PC-3 (cell line): Measurements from ENCODE around the gene SELL. TPM values are rescaled to one million over a fixed set of nuclear protein-coding genes. Genes with fewer than 3 reads are reported as not detected.
"Not testable (repeated sequence)": the region's sequence is repeated elsewhere in the genome, so short reads cannot be mapped to it uniquely, and the experiment has no call there.

Source experiments
- ATAC-seq: fragments of 200-7000 bp; cut with Tn5 transposase; 2 replicates; pipeline ENCODE4 v1.9.1; 2020; ENCODE audit warnings: mild to moderate bottlenecking, moderate library complexity
- BruUV-seq: library from RNA; stranded (reverse); fragments of 400-500 nt; replicated peaks from 2 replicates; lab custom pipeline; 2021; lab: Mats Ljungman, UMichigan
- CTCF ChIA-PET: fragments of 300-600 bp; sonication (Branson Sonifier 250); formaldehyde crosslinking; loops from one replicate; lab custom pipeline; 2022; ENCODE audit warnings: antibody characterized with exemption; lab: Charles Lee
- POLR2A ChIA-PET: fragments of 300-600 bp; sonication (Branson Sonifier 250); formaldehyde crosslinking; loops from one replicate; lab custom pipeline; 2022; ENCODE audit warnings: antibody characterized with exemption; ENCODE audit not compliant: unreplicated experiment; lab: Charles Lee
- DNase-seq: peaks from one replicate; pipeline ENCODE4 v3.0.0-alpha.2; 2015
- H2AFZ ChIP-seq: fragments of 300-600 bp; sonication (generic); 2 replicates; pipeline ENCODE4 v1.6.0; 2016; ENCODE audit warnings: antibody characterized with exemption, low read length
- H3F3A ChIP-seq: fragments of 300-600 bp; sonication (generic); one replicate; pipeline ENCODE4 v1.6.0; 2017; ENCODE audit warnings: antibody characterized with exemption, low read length, control low read depth, mild to moderate bottlenecking; ENCODE audit not compliant: unreplicated experiment
- H3K27ac ChIP-seq: fragments of 300-600 bp; sonication (generic); 2 replicates; pipeline ENCODE4 v1.5.1; 2016; ENCODE audit warnings: mild to moderate bottlenecking, low read length
- H3K27me3 ChIP-seq: fragments of 300-600 bp; sonication (generic); 2 replicates; pipeline ENCODE4 v1.6.1; 2016; ENCODE audit warnings: low read length, mixed read lengths
- H3K36me3 ChIP-seq: fragments of 300-600 bp; sonication (generic); 2 replicates; pipeline ENCODE4 v1.6.1; 2016; ENCODE audit warnings: low read depth, mixed run types, low read length, mixed read lengths
- H3K4me1 ChIP-seq: fragments of 300-600 bp; sonication (generic); 2 replicates; pipeline ENCODE4 v1.5.1; 2016; ENCODE audit warnings: low read length; ENCODE audit not compliant: insufficient read depth
- H3K4me2 ChIP-seq: fragments of 300-600 bp; sonication (generic); 2 replicates; pipeline ENCODE4 v1.6.0; 2016; ENCODE audit warnings: low read length
- H3K4me3 ChIP-seq: fragments of 300-600 bp; sonication (generic); 2 replicates; pipeline ENCODE4 v1.5.1; 2016; ENCODE audit warnings: mild to moderate bottlenecking, low read length, mixed read lengths
- H3K79me2 ChIP-seq: fragments of 300-600 bp; sonication (generic); 2 replicates; pipeline ENCODE4 v1.6.1; 2017; ENCODE audit warnings: low read length, mixed read lengths
- H3K9ac ChIP-seq: fragments of 300-600 bp; sonication (generic); 2 replicates; pipeline ENCODE4 v1.6.0; 2016; ENCODE audit warnings: mild to moderate bottlenecking, low read length
- H3K9me2 ChIP-seq: fragments of 300-600 bp; sonication (generic); replicated peaks from 2 replicates; pipeline ENCODE4 v1.6.1; 2016; ENCODE audit warnings: mixed run types, low read length, mixed read lengths
- H3K9me3 ChIP-seq: fragments of 300-600 bp; sonication (generic); 2 replicates; pipeline ENCODE4 v1.6.1; 2016; ENCODE audit warnings: low read length, mixed read lengths
- H4K20me1 ChIP-seq: fragments of 300-600 bp; sonication (generic); 2 replicates; pipeline ENCODE4 v1.6.1; 2016; ENCODE audit warnings: low read length, mixed read lengths
- EZH2 ChIP-seq: fragments of 300-600 bp; sonication (generic); IDR thresholded peaks from one replicate; pipeline ENCODE4 v1.6.1; 2017; ENCODE audit warnings: antibody characterized with exemption, mild to moderate bottlenecking, low read length; ENCODE audit not compliant: unreplicated experiment
- EZH2phosphoT487 ChIP-seq: fragments of 300-600 bp; sonication (generic); IDR thresholded peaks from 2 replicates; pipeline ENCODE4 v1.6.1; 2018; ENCODE audit warnings: mild to moderate bottlenecking, antibody characterized with exemption, low read length, borderline replicate concordance
- intact Hi-C: fragments of 100-400 bp; cut with micrococcal nuclease; formaldehyde crosslinking; loops from 2 replicates; pipeline ENCODE4 v1.9.0; 2023
- total RNA-seq: library from RNA; depleted of rRNA; stranded (reverse); fragments of >200 nt; gene quantifications from 2 replicates; pipeline ENCODE4 v1.2.3, GENCODE V29; 2014
- TF ChIP-seq, protein P1 (sequence below): fragments of 300-600 bp; sonication (generic); conservative IDR thresholded peaks from 2 replicates; pipeline ENCODE4 v1.5.1; 2017; ENCODE audit warnings: antibody characterized with exemption, low read depth, mild to moderate bottlenecking, low read length

Gene SELL
- total RNA-seq, 1 experiment from 2014 or later, result 1.2 TPM

DNA sequence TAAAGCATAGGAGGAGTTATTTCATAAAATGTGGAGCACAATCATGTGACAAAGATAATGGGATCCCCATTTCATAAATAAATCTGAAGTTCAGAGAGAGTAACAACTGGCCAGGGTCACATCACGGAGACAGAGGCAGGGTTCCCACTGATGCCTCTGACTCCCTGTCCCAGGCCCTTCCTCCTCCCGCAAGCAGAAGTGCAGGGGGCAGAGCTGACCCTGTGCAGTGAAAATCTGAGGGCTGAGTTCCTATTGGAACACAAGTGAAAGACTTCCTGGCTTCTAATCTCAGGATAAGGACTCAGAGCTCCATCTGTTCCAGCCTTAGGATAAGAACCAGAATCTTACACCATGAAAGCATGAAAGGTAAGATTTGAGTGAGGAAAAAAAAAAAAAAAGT lies 22.0 kb downstream of the SELL start:
- Histone ChIP-seq H3K4me1 (no peaks in the 10 kb centered on the region), H3K9me2 (no peaks in the 10 kb centered on the region), H3K4me2 (no peak overlapping the region), H2AFZ (no peak overlapping the region), H3K4me3 (no peak overlapping the region), H3K9me3 (no peaks in the 10 kb centered on the region), H4K20me1 (no peaks in the 10 kb centered on the region), H3K9ac (no peak overlapping the region), H3K79me2 (no peaks in the 10 kb centered on the region), H3K27me3 (no peaks in the 10 kb centered on the region), H3K36me3 (no peaks in the 10 kb centered on the region), H3F3A (no peaks in the 10 kb centered on the region), H3K27ac (no peak overlapping the region)
- no TSS peak for BruUV-seq
- TF ChIP-seq EZH2phosphoT487 (no peak), EZH2 (no peak)
- TF ChIP-seq, protein P1, sequence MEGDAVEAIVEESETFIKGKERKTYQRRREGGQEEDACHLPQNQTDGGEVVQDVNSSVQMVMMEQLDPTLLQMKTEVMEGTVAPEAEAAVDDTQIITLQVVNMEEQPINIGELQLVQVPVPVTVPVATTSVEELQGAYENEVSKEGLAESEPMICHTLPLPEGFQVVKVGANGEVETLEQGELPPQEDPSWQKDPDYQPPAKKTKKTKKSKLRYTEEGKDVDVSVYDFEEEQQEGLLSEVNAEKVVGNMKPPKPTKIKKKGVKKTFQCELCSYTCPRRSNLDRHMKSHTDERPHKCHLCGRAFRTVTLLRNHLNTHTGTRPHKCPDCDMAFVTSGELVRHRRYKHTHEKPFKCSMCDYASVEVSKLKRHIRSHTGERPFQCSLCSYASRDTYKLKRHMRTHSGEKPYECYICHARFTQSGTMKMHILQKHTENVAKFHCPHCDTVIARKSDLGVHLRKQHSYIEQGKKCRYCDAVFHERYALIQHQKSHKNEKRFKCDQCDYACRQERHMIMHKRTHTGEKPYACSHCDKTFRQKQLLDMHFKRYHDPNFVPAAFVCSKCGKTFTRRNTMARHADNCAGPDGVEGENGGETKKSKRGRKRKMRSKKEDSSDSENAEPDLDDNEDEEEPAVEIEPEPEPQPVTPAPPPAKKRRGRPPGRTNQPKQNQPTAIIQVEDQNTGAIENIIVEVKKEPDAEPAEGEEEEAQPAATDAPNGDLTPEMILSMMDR, result no peak
- ATAC-seq, result no peak
- ChIA-PET POLR2A (no interaction called here), CTCF (no interaction called here)
- DNase-seq, result no peak
- intact Hi-C loops, result no loop called here

DNA sequence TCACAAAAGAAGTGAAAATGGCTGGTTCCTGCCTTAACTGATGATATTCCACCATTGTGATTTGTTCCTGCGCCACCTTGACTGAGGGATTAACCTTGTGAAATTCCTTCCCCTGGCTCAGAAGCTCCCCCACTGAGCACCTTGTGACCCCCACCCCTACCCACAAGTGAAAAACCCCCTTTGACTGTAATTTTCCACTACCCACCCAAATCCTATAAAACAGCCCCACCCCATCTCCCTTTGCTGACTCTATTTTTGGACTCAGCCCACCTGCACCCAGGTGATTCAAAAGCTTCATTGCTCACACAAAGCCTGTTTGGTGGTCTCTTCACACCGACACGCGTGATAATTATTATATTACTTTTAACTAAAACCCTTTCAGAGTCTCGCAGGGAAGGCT lies 23.0 kb downstream of the SELL start:
- DNase-seq, H3K4me1 ChIP-seq, H3K9me3 ChIP-seq, H3K4me3 ChIP-seq, H3F3A ChIP-seq, H4K20me1 ChIP-seq, H3K36me3 ChIP-seq, H2AFZ ChIP-seq, BruUV-seq, H3K4me2 ChIP-seq, ATAC-seq, H3K9ac ChIP-seq, H3K27me3 ChIP-seq, H3K9me2 ChIP-seq, H3K79me2 ChIP-seq, H3K27ac ChIP-seq, intact Hi-C loops, CTCF ChIA-PET, POLR2A ChIA-PET: not testable (repeated sequence)

DNA sequence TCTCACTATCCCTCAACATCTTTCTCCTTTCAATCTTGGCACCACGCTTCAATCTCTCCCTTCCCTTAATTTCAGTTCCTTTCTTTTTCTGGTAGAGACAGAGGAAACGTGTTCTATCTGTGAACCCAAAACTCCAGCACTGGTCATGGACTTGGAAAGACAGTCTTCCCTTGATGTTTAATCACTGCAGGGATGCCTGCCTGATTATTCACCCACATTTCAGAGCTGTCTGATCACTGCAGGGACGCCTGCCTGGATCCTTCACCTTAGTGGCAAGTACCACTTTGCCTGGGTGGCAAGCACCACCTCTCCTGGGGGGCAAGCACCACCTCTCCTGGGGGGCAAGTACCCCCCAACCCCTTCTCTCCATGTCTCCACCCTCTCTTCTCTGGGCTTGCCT lies 27.8 kb downstream of the SELL start:
- ATAC-seq (no peak), DNase-seq (no peak)
- no peak for TF ChIP-seq EZH2phosphoT487
- TF ChIP-seq EZH2, result no peak
- TF ChIP-seq, protein P1, result no peak
- no peak overlapping the region for H3K27ac ChIP-seq
- H3K9me2 ChIP-seq, result no peaks in the 10 kb centered on the region
- no peak overlapping the region for H3K4me2 ChIP-seq
- no peaks in the 10 kb centered on the region for H3K79me2 ChIP-seq
- no peaks in the 10 kb centered on the region for H3K4me1 ChIP-seq
- H3K9me3 ChIP-seq, result no peaks in the 10 kb centered on the region
- no peak overlapping the region for H3K9ac ChIP-seq
- no TSS peak for BruUV-seq
- no peak overlapping the region for H3K4me3 ChIP-seq
- no peak overlapping the region for H2AFZ ChIP-seq
- intact Hi-C loops, result no loop called here
- POLR2A ChIA-PET, result no interaction called here
- H3F3A ChIP-seq, result no peaks in the 10 kb centered on the region
- H4K20me1 ChIP-seq, result no peaks in the 10 kb centered on the region
- H3K36me3 ChIP-seq, result no peaks in the 10 kb centered on the region
- CTCF ChIA-PET, result no interaction called here
- H3K27me3 ChIP-seq, result no peaks in the 10 kb centered on the region

DNA sequence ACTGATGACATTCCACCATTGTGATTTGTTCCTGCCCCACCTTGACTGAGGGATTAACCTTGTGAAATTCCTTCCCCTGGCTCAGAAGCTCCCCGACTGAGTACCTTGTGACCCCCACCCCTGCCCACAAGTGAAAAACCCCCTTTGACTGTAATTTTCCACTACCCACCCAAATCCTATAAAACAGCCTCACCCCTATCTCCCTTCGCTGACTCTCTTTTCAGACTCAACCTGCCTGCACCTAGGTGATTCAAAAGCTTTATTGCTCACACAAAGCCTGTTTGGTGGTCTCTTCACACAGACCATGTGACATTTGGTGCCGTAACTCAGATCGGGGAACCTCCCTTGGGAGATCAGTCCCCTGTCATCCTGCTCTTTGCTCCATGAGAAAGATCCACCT lies 28.3 kb downstream of the SELL start:
- intact Hi-C loops, result not testable (repeated sequence)

More for the DNA sequence above, 28.3 kb downstream of the SELL start:
- H4K20me1 ChIP-seq, H3K9me2 ChIP-seq, H3K9ac ChIP-seq, H3K79me2 ChIP-seq, CTCF ChIA-PET, BruUV-seq, H3K4me2 ChIP-seq, H3K4me1 ChIP-seq, H3F3A ChIP-seq, DNase-seq, H3K9me3 ChIP-seq, H3K27ac ChIP-seq, POLR2A ChIA-PET, H2AFZ ChIP-seq, H3K4me3 ChIP-seq, H3K27me3 ChIP-seq, ATAC-seq, H3K36me3 ChIP-seq: not testable (repeated sequence)
